K562 (cell line): ENCODE data around the gene POLL. TPM values are rescaled to one million over a fixed set of nuclear protein-coding genes. Genes with fewer than 3 reads are reported as not detected.

Experiments used
- CEBPG ChIP-seq, 3 experiments: fragments of 200-800 bp in 1 of 3; sonication (Bioruptor generic) in 1 of 3; sonication (generic) in 1 of 3; formaldehyde crosslinking in 1 of 3; IDR thresholded peaks in 2 of 3; conservative IDR thresholded peaks in 1 of 3; 2 replicates each; pipeline versions ENCODE4 v1.6.1 to v1.8.0; 2016 to 2022; ENCODE audit warnings: missing compliant biosample characterization in 2 of 3, missing genetic modification characterization in 2 of 3, mild to moderate bottlenecking in 1 of 3, missing genetic modification reagents in 1 of 3
- DACH1 ChIP-seq: fragments of 450-650 bp; IDR thresholded peaks from 2 replicates; pipeline ENCODE4 v1.6.1; 2018; ENCODE audit not compliant: partially characterized antibody
- ESRRA ChIP-seq: fragments of 450-650 bp; IDR thresholded peaks from 2 replicates; pipeline ENCODE4 v1.6.1; 2014; ENCODE audit warnings: low read depth, mild to moderate bottlenecking, moderate library complexity, borderline replicate concordance
- HCFC1 ChIP-seq: IDR thresholded peaks from 2 replicates; pipeline ENCODE4 v1.6.1; 2012; ENCODE audit warnings: low read depth, low read length, improper control_type of control experiment
- HDGF ChIP-seq: fragments of 450-650 bp; IDR thresholded peaks from 2 replicates; pipeline ENCODE4 v1.6.1; 2016
- MEF2D ChIP-seq: conservative IDR thresholded peaks from 2 replicates; pipeline ENCODE4 v1.6.1; 2016; ENCODE audit warnings: low read depth, missing genetic modification characterization, missing compliant biosample characterization
- PHF8 ChIP-seq: fragments of 200-600 bp; sonication (generic); IDR thresholded peaks from 2 replicates; pipeline ENCODE4 v1.6.1; 2012; ENCODE audit warnings: mixed run types, mild to moderate bottlenecking, inconsistent platforms, low read length, moderate library complexity, borderline replicate concordance
- RAD51 ChIP-seq: fragments of 450-650 bp; IDR thresholded peaks from 2 replicates; pipeline ENCODE4 v1.7.1; 2016; ENCODE audit warnings: low read depth, mild to moderate bottlenecking, borderline replicate concordance
- SMAD3 ChIP-seq: fragments of 450-650 bp; formaldehyde crosslinking; conservative IDR thresholded peaks from 2 replicates; pipeline ENCODE4 v1.4.0; 2020; ENCODE audit warnings: mild to moderate bottlenecking
- ZNF197 ChIP-seq: fragments of 200-800 bp; sonication (Bioruptor generic); IDR thresholded peaks from 2 replicates; pipeline ENCODE4 v1.6.1; 2016; ENCODE audit warnings: low read depth, missing genetic modification characterization, missing compliant biosample characterization
- ZNF41 ChIP-seq: fragments of 250-450 bp; sonication (Bioruptor Pico); conservative IDR thresholded peaks from 2 replicates; pipeline ENCODE4 v1.4.0; 2020; ENCODE audit warnings: mild to moderate bottlenecking
- ZNF431 ChIP-seq: sonication (generic); formaldehyde crosslinking; IDR thresholded peaks from 2 replicates; pipeline ENCODE4 v1.8.0; 2022; ENCODE audit warnings: mild to moderate bottlenecking, missing genetic modification reagents
- ZNF76 ChIP-seq: fragments of 250-450 bp; sonication (Bioruptor Pico); IDR thresholded peaks from 2 replicates; pipeline ENCODE4 v1.4.0; 2020; ENCODE audit warnings: mild to moderate bottlenecking, moderate library complexity, borderline replicate concordance
- polyA plus RNA-seq, 8 experiments: library from polyadenylated mRNA; depleted of rRNA in 4 of 8; stranded (reverse) in 5 of 8; unstranded in 3 of 8; fragments of >200 nt; fragmentation: Nextera tagmentation in 2 of 8; fragmentation: Illumina TruSeq in 1 of 8; extraction: Ambion mirVana in 2 of 8; extraction: Trizol in 1 of 8; gene quantifications; 2 replicates each; pipeline versions ENCODE4 v1.2.1 to v1.2.3, GENCODE V29; 2011 to 2014; ENCODE audit warnings: inconsistent platforms in 1 of 8, missing spikeins in 1 of 8
- total RNA-seq, 7 experiments: library from RNA; depleted of rRNA in 6 of 7; stranded (reverse); fragments of >200 nt in 6 of 7; fragmentation: Illumina TruSeq in 2 of 7; extraction: Trizol in 2 of 7; gene quantifications; 2 replicates each; pipeline versions ENCODE4 v1.2.1 to v1.2.3, GENCODE V29; 2011 to 2021; ENCODE audit warnings: low replicate concordance in 1 of 7
- TF ChIP-seq, protein P1 (sequence below), 2 experiments: fragments of 450-650 bp; formaldehyde crosslinking in 1 of 2; IDR thresholded peaks; 2 replicates each; pipeline versions ENCODE4 v1.4.0 to v1.6.1; 2014 to 2020; ENCODE audit warnings: mild to moderate bottlenecking in 2 of 2, borderline replicate concordance in 1 of 2, low read depth in 1 of 2
- TF ChIP-seq, protein P2 (sequence below): fragments of 150-350 bp; conservative IDR thresholded peaks from 2 replicates; pipeline ENCODE4 v1.6.1; 2014; ENCODE audit warnings: low read length
- TF ChIP-seq, protein P3 (sequence below): sonication (generic); formaldehyde crosslinking; IDR thresholded peaks from 2 replicates; pipeline ENCODE4 v1.8.0; 2022; ENCODE audit warnings: missing genetic modification reagents, mild to moderate bottlenecking, moderate library complexity, borderline replicate concordance

The POLL gene
- total and polyA plus RNA-seq, 9 of the 15 experiments (the other 6 are each of a cell fraction or from before 2014, with no cell fraction given): 1.2 to 18.7 (median 10.9) TPM

DNA sequence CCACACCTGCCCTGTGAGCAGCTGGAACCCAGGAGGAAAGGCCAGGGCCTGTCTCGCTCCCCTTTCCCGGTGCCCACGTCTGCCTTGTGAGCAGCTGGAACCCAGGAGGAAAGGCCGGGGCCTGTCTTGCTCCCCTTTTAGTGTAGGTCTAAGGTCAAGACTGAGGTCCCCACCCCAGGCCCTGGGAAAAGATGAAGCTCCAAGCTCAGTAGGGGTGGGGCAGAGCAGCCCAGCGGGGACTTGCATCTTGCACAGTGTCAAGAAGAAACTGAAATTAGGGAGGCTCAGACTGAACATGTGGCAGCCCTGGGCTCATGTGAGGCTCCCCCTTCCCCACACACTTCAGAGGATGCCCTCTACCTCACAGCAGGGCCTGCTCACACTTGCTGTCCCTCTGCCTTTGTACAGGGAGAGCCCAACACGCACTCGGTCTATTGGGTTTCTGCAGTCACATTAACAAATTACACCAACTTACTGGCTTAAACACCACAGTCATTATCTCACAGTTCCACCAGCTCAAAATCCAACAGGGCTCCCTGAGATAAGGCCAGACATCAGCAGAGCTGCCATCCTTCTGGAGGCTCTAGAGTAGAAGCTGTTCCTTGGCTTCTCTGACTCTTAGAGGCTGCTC is 12.4 kb downstream of the POLL start (continued):
- TF ChIP-seq, protein P1, sequence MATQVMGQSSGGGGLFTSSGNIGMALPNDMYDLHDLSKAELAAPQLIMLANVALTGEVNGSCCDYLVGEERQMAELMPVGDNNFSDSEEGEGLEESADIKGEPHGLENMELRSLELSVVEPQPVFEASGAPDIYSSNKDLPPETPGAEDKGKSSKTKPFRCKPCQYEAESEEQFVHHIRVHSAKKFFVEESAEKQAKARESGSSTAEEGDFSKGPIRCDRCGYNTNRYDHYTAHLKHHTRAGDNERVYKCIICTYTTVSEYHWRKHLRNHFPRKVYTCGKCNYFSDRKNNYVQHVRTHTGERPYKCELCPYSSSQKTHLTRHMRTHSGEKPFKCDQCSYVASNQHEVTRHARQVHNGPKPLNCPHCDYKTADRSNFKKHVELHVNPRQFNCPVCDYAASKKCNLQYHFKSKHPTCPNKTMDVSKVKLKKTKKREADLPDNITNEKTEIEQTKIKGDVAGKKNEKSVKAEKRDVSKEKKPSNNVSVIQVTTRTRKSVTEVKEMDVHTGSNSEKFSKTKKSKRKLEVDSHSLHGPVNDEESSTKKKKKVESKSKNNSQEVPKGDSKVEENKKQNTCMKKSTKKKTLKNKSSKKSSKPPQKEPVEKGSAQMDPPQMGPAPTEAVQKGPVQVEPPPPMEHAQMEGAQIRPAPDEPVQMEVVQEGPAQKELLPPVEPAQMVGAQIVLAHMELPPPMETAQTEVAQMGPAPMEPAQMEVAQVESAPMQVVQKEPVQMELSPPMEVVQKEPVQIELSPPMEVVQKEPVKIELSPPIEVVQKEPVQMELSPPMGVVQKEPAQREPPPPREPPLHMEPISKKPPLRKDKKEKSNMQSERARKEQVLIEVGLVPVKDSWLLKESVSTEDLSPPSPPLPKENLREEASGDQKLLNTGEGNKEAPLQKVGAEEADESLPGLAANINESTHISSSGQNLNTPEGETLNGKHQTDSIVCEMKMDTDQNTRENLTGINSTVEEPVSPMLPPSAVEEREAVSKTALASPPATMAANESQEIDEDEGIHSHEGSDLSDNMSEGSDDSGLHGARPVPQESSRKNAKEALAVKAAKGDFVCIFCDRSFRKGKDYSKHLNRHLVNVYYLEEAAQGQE (IDR thresholded peaks at IDR 0.05; ENCODE audit: borderline replicate concordance): no peak
- TF ChIP-seq, protein P1 (CRISPR knock-in tag; IDR thresholded peaks at IDR 0.05; ENCODE audit: low read depth): no peak
- TF ChIP-seq MEF2D: no peak
- no peak for TF ChIP-seq ZNF76
- TF ChIP-seq, protein P2, sequence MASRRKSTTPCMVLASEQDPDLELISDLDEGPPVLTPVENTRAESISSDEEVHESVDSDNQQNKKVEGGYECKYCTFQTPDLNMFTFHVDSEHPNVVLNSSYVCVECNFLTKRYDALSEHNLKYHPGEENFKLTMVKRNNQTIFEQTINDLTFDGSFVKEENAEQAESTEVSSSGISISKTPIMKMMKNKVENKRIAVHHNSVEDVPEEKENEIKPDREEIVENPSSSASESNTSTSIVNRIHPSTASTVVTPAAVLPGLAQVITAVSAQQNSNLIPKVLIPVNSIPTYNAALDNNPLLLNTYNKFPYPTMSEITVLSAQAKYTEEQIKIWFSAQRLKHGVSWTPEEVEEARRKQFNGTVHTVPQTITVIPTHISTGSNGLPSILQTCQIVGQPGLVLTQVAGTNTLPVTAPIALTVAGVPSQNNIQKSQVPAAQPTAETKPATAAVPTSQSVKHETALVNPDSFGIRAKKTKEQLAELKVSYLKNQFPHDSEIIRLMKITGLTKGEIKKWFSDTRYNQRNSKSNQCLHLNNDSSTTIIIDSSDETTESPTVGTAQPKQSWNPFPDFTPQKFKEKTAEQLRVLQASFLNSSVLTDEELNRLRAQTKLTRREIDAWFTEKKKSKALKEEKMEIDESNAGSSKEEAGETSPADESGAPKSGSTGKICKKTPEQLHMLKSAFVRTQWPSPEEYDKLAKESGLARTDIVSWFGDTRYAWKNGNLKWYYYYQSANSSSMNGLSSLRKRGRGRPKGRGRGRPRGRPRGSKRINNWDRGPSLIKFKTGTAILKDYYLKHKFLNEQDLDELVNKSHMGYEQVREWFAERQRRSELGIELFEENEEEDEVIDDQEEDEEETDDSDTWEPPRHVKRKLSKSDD: no peak
- 0 out of 2 replicates have a peak, but pooled peaks have one; percentile 50 for TF ChIP-seq ZNF197 (CRISPR knock-in tag)
- no peak for TF ChIP-seq HCFC1
- no peak for TF ChIP-seq ZNF41 (CRISPR knock-in tag)
- TF ChIP-seq SMAD3 (CRISPR knock-in tag): no peak
- TF ChIP-seq ZNF431: no peak
- no peak for TF ChIP-seq HDGF
- no peak for TF ChIP-seq PHF8
- TF ChIP-seq, protein P3, sequence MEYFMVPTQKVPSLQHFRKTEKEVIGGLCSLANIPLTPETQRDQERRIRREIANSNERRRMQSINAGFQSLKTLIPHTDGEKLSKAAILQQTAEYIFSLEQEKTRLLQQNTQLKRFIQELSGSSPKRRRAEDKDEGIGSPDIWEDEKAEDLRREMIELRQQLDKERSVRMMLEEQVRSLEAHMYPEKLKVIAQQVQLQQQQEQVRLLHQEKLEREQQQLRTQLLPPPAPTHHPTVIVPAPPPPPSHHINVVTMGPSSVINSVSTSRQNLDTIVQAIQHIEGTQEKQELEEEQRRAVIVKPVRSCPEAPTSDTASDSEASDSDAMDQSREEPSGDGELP (CRISPR knock-in tag): no peak
- no peak for TF ChIP-seq ESRRA
- no peak for TF ChIP-seq DACH1
- no peak for TF ChIP-seq CEBPG (CRISPR knock-in tag; IDR thresholded peaks at IDR 0.05)
- no peak for TF ChIP-seq CEBPG (tag; conservative IDR thresholded peaks at IDR 0.05 in 1 of 2, IDR thresholded peaks at IDR 0.05 in 1 of 2)
- no peak for TF ChIP-seq RAD51
